AG09319 (cell line): ENCODE results near the gene TMEM253.

Source experiments
- DNase-seq: peaks from one replicate; pipeline ENCODE4 v3.0.0-alpha.2; 2010; ENCODE audit warnings: low read depth; ENCODE audit errors: extremely low read depth
- CTCF ChIP-seq: IDR thresholded peaks from 2 replicates; pipeline ENCODE4 v1.5.1; 2011; ENCODE audit warnings: low read depth, mild to moderate bottlenecking, inconsistent platforms, low read length, moderate library complexity

The TMEM253 gene

GRCh38 chr14:21078726-21079125 lies 22.1 kb upstream of the TMEM253 start:
- no peak for DNase-seq
- no peak for TF ChIP-seq CTCF

DNA sequence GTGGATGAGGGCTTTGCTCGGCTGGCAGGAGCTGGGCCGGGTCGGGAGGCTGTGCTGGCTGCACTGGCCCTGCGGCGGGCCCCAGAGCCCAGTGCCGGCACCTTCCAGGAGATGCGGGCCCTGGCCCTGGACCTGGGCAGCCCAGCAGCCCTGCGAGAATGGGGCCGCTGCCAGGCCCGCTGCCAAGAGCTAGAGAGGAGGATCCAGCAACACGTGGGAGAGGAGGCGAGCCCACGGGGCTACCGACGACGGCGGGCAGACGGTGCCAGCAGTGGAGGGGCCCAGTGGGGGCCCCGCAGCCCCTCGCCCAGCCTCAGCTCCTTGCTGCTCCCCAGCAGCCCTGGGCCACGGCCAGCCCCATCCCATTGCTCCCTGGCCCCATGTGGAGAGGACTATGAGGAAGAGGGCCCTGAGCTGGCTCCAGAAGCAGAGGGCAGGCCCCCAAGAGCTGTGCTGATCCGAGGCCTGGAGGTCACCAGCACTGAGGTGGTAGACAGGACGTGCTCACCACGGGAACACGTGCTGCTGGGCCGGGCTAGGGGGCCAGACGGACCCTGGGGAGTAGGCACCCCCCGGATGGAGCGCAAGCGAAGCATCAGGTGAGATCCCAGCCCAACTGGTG lies 19.2 kb upstream of the TMEM253 start:
- TF ChIP-seq CTCF: no peak
- no peak for DNase-seq

GRCh38 chr14:21083565-21084325 lies 17.1 kb upstream of the TMEM253 start:
- no peak for DNase-seq
- TF ChIP-seq CTCF: no peak

GRCh38 chr14:21084396-21084795 lies 16.5 kb upstream of the TMEM253 start:
- no peak for TF ChIP-seq CTCF
- DNase-seq: no peak

DNA sequence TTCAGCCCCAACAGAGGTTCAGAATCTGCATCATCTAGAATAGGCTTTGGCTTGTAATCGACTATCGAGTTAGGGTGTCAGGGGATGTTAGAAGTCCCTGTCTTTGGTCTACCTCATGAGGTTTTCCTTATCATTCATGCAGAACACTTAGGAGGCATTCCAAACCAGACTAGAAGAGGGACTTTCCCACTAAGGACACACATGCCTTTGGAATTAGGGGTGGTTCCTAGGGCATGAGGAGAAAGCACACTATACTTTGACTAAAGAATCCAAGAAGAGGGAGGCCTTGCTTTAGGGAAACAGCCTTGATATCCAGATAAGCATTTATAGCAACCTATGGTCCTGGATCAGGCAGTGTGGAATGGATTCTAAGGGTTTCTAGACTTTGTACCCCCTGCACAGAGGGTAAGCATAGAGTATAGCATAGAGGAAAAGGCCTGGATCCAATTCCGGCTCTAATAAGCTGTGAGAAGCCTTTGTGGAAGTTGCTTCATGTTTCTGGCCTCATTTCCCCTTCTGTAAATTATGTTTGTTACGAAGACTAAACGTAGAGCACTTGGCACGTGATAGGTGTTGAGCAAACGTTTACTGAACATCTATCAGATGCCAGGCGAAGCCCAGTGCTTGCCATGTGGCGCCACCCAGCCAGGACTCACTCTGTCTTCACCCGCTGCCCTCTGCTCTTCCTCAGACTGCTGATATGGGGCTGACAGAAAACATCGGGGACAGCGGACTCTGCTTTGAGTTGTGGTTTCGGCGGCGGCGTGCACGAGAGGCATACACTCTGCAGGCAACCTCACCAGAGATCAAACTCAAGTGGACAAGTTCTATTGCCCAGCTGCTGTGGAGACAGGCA lies 15.6 kb upstream of the TMEM253 start:
- no peak for TF ChIP-seq CTCF
- DNase-seq: peak; percentile 54

GRCh38 chr14:21086908-21087293 lies 14.0 kb upstream of the TMEM253 start:
- no peak for TF ChIP-seq CTCF
- DNase-seq: no peak
